AG09309 (cell line): ENCODE data around the gene KLHL40.
"Not testable (repeated sequence)": the region's sequence is repeated elsewhere in the genome, so short reads cannot be mapped to it uniquely, and the experiment has no call there.

Experiments used
- DNase-seq: peaks from one replicate; pipeline ENCODE4 v3.0.0-alpha.2; 2010; ENCODE audit warnings: low read depth
- H3K4me3 ChIP-seq: 2 replicates; pipeline ENCODE4 v1.5.1; 2011; ENCODE audit warnings: mild to moderate bottlenecking, low read depth, low read length, moderate library complexity; ENCODE audit not compliant: control insufficient read depth
- TF ChIP-seq, protein P1 (sequence below): IDR thresholded peaks from 2 replicates; pipeline ENCODE4 v1.5.1; 2011; ENCODE audit warnings: mild to moderate bottlenecking, low read depth, low read length, inconsistent platforms; ENCODE audit not compliant: insufficient read depth, control insufficient read depth; ENCODE audit errors: missing control alignments

Gene KLHL40

DNA sequence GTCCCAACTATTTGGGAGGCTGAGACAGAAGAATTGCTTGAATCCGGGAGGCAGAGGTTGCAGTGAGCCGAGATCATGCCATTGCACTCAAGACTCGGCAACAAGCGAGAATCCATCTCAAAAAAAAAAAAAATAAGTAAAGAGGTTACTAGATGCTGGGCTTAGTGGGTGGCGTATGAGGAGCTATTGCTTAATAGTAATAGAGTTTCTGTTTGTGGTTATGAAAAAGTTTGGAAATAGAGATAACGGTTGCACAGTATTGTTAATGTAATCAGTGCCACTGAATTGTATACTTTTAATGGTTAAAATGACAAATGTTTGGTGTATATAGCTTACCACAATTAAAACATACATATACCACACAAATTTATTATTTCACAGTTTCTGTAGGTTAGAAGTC lies 32.0 kb downstream of the KLHL40 start:
- H3K4me3 ChIP-seq, result no peak overlapping the region
- DNase-seq, result no peak
- TF ChIP-seq, protein P1, sequence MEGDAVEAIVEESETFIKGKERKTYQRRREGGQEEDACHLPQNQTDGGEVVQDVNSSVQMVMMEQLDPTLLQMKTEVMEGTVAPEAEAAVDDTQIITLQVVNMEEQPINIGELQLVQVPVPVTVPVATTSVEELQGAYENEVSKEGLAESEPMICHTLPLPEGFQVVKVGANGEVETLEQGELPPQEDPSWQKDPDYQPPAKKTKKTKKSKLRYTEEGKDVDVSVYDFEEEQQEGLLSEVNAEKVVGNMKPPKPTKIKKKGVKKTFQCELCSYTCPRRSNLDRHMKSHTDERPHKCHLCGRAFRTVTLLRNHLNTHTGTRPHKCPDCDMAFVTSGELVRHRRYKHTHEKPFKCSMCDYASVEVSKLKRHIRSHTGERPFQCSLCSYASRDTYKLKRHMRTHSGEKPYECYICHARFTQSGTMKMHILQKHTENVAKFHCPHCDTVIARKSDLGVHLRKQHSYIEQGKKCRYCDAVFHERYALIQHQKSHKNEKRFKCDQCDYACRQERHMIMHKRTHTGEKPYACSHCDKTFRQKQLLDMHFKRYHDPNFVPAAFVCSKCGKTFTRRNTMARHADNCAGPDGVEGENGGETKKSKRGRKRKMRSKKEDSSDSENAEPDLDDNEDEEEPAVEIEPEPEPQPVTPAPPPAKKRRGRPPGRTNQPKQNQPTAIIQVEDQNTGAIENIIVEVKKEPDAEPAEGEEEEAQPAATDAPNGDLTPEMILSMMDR, result no peak

DNA sequence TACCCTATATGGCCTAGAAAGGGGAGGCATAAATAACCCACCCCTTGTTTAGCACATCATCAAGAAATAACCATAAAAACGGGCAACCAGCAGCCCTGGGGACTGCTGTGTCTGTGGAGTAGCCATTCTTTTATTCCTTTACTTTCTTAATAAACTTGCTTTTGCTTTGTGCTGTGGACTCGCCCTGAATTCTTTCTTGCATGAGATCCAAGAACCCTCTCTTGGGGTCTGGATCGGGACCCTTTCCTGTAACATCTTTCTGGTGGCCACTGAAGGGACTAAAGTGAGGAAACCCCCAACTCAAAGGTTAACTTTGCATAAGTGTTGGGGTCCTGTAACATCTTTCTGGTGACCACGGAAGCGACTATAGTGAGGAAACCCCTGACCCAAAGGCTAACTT lies 33.0 kb downstream of the KLHL40 start:
- no peak for DNase-seq
- no peak overlapping the region for H3K4me3 ChIP-seq
- TF ChIP-seq, protein P1, result no peak

DNA sequence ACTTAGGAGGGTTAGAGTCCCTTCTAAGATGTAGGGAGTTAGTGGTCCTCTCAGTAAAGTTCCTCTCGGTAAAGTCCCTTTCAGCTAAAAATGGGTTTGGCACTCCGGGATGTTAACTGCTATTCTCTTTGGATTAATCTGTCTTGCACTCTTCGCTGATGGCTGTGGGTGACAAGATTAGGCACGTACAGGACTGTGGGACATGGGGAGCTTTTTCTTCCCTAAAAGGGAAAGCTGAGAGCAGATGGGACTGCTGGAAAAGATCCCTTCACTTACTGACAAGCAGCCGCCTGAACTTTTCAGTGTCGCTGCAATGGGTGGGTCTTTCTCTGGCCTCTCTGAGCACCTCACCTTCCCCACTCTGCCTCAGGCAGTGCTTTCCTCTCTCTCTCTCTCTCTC lies 33.7 kb downstream of the KLHL40 start:
- TF ChIP-seq, protein P1, result no peak
- no peak overlapping the region for H3K4me3 ChIP-seq
- DNase-seq, result no peak

DNA sequence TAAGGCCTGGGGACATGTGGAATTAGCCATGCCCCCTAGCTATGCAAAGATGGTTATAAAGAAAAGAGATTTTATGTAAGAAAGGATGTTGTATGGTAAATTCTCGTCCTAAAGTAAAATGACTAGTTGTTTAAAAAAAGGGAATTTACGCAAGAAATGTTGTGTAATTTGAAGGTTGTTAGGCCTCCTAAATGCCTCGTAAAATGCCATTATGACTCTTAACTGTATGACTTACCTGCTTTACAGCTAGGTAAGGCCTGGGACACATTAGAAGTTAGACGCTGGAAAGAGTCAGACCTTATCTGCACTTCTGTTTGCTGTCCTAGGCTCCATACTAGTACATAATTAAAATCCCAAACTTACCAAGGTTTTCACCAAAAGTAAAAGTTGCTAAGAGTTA lies 34.8 kb downstream of the KLHL40 start:
- H3K4me3 ChIP-seq, result no peak overlapping the region
- DNase-seq, result no peak
- TF ChIP-seq, protein P1, result no peak

DNA sequence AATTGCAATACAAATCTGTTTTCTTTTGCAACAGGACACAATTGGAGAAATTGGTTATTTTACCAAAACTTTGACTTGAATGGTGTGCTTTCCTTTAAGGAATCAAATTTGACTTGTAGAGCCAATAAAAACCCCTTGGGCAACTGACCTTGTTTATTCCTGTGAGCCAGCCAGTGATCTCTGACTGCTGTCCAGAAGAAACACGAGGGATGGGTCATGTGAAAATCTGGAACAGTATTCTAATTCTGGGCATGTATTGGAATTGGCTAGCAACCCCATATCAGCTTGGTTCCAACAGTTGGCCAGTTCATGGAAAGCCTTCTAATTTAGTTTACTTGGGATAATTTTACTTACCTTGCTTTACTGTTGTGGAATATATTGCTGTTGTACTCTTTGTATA lies 36.4 kb downstream of the KLHL40 start:
- no peak overlapping the region for H3K4me3 ChIP-seq

DNA sequence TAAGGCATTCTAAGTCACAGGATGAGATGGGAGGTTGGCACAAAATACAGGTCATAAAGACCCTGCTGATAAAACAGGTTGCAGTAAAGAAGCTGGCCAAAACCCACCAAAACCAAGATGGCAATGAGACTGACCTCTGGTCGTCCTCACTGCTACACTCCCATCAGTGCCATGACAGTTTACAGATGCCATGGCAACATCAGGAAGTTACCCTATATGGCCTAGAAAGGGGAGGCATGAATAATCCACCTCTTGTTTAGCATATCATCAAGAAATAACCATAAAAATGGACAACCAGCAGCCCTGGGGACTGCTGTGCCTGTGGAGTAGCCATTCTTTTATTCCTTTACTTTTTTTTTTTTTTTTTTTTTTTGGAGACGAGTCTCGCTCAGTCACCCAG lies 37.1 kb downstream of the KLHL40 start:
- H3K4me3 ChIP-seq, DNase-seq: not testable (repeated sequence)

More for the DNA sequence above, 36.4 kb downstream of the KLHL40 start:
- DNase-seq, result no peak
- TF ChIP-seq, protein P1, result no peak

DNA sequence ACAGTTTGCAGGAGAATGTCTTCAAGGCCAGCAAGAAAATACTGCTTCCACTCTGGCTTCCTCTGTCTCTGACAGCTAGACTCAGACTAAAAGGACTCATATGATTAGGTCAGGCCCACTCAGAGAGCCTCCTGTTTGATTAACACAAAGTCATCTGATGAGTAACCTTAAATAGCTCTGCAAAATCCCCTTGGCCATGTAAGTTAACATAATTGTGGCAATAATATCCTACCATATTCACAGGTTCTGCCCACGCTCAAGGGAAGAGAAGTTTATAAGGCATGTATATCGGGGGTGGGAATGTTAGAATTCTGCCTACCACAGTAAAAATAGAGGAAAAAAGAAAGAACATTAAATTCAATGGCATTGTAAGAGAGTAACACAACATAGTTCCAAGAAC lies 37.9 kb downstream of the KLHL40 start:
- TF ChIP-seq, protein P1, result no peak
- no peak overlapping the region for H3K4me3 ChIP-seq
- DNase-seq, result no peak

DNA sequence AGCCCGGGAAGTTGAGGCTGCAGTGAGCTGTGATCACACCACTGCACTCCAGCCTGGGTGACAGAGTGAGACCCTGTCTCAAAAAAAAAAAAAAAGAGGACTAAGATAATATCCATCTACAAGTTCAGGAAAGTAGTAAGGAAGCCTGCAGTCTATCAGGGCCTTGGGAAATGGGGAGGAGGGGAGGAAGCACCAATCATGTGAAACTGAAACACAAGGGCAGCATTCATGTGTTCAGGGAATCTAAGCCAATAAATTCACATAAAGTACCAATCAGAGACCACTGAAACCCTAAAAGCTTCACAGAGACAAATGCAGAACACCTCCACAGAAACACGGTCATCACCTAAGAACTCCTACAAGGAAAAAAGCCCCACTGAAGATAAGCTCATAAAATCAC lies 40.1 kb downstream of the KLHL40 start:
- no peak overlapping the region for H3K4me3 ChIP-seq
- TF ChIP-seq, protein P1, result no peak
- no peak for DNase-seq
